Measurements from ENCODE around the gene DUS1L. TPM values are rescaled to one million over a fixed set of nuclear protein-coding genes. Genes with fewer than 3 reads are reported as not detected.

Gene DUS1L
- total RNA-seq, 1 donor from 2014 or later, result 73.3 TPM

- no peaks in the 10 kb centered on the region for H3K9me3 Mint-ChIP-seq (ENCODE audit: unreplicated experiment)
- peak overlapping the region; percentile 77 for H3K4me3 Mint-ChIP-seq (ENCODE audit: unreplicated experiment)
- no peaks in the 10 kb centered on the region for H3K27me3 Mint-ChIP-seq (ENCODE audit: unreplicated experiment)
- H3K36me3 Mint-ChIP-seq (ENCODE audit: unreplicated experiment), result peaks cover 5% of the 10 kb centered on the region
- no peak for DNase-seq (ENCODE audit: extremely low spot score, unreplicated experiment)
- peak overlapping the region; percentile 59 for H3K27ac Mint-ChIP-seq (ENCODE audit: unreplicated experiment)
- TF ChIP-seq CTCF (IDR thresholded peaks at IDR 0.05), result peak; percentile 73
- peaks cover 22% of the 10 kb centered on the region for H3K4me1 Mint-ChIP-seq (ENCODE audit: unreplicated experiment)
Observed at GRCh38 chr17:82021107-82021899, 44.3 kb downstream of the DUS1L start.

GRCh38 chr17:82020572-82021106, 45.0 kb downstream of the DUS1L start:
- no peak overlapping the region for H3K4me3 Mint-ChIP-seq (ENCODE audit: unreplicated experiment)
- no peak for TF ChIP-seq CTCF (IDR thresholded peaks at IDR 0.05)

GRCh38 chr17:82019690-82020571, 45.7 kb downstream of the DUS1L start:
- H3K4me3 Mint-ChIP-seq (ENCODE audit: unreplicated experiment), result no peak overlapping the region
- no peaks in the 10 kb centered on the region for H3K27me3 Mint-ChIP-seq (ENCODE audit: unreplicated experiment)
- DNase-seq (ENCODE audit: extremely low spot score, unreplicated experiment), result no peak

More at GRCh38 chr17:82020572-82021106, 45.0 kb downstream of the DUS1L start:
- H3K9me3 Mint-ChIP-seq (ENCODE audit: unreplicated experiment), result no peaks in the 10 kb centered on the region
- peaks cover 22% of the 10 kb centered on the region for H3K4me1 Mint-ChIP-seq (ENCODE audit: unreplicated experiment)
- no peak overlapping the region for H3K27ac Mint-ChIP-seq (ENCODE audit: unreplicated experiment)
- peaks cover 5% of the 10 kb centered on the region for H3K36me3 Mint-ChIP-seq (ENCODE audit: unreplicated experiment)
- no peaks in the 10 kb centered on the region for H3K27me3 Mint-ChIP-seq (ENCODE audit: unreplicated experiment)
- no peak for DNase-seq (ENCODE audit: extremely low spot score, unreplicated experiment)

GRCh38 chr17:82018989-82019689, 46.5 kb downstream of the DUS1L start:
- H3K27ac Mint-ChIP-seq (ENCODE audit: unreplicated experiment), result no peak overlapping the region
- TF ChIP-seq CTCF (IDR thresholded peaks at IDR 0.05), result no peak

More at GRCh38 chr17:82019690-82020571, 45.7 kb downstream of the DUS1L start:
- H3K36me3 Mint-ChIP-seq (ENCODE audit: unreplicated experiment), result peaks cover 5% of the 10 kb centered on the region
- peak; percentile 67 for TF ChIP-seq CTCF (IDR thresholded peaks at IDR 0.05)
- no peaks in the 10 kb centered on the region for H3K9me3 Mint-ChIP-seq (ENCODE audit: unreplicated experiment)
- peaks cover 19% of the 10 kb centered on the region for H3K4me1 Mint-ChIP-seq (ENCODE audit: unreplicated experiment)
- H3K27ac Mint-ChIP-seq (ENCODE audit: unreplicated experiment), result no peak overlapping the region

More at GRCh38 chr17:82018989-82019689, 46.5 kb downstream of the DUS1L start:
- Mint-ChIP-seq H3K4me1 (ENCODE audit: unreplicated experiment) (peaks cover 19% of the 10 kb centered on the region), H3K27me3 (ENCODE audit: unreplicated experiment) (no peaks in the 10 kb centered on the region), H3K36me3 (ENCODE audit: unreplicated experiment) (peaks cover 5% of the 10 kb centered on the region), H3K9me3 (ENCODE audit: unreplicated experiment) (no peaks in the 10 kb centered on the region), H3K4me3 (ENCODE audit: unreplicated experiment) (no peak overlapping the region)
- no peak for DNase-seq (ENCODE audit: extremely low spot score, unreplicated experiment)
